GM12872 (cell line): ENCODE results near the gene ARRDC2.

Source experiments
- CTCF ChIP-seq: IDR thresholded peaks from 3 replicates; pipeline ENCODE4 v1.5.1; 2011; ENCODE audit warnings: low read depth, mild to moderate bottlenecking, low read length, moderate library complexity; ENCODE audit not compliant: insufficient read depth

ARRDC2 gene

DNA sequence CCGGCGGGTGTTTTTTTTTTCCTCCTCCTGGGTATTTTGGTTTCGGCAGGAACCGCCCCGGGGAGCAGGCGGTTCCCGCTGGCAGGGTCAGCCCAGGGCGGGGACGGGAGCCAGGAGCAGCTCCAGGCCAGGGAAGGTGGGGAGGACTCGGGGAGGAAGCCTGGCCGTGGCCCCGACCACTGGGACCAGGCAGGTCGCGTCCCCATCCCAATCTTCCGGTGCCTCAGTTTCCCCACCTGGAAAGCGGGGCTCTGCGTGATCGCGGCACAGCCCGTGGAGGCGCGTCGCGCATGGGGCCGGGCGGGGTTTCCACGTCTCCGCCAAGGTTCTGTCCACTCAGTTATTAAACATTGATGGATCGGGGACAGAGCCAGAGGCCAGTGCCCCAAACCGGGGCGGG, 43.9 kb downstream of the ARRDC2 start:
- TF ChIP-seq CTCF: no peak

DNA sequence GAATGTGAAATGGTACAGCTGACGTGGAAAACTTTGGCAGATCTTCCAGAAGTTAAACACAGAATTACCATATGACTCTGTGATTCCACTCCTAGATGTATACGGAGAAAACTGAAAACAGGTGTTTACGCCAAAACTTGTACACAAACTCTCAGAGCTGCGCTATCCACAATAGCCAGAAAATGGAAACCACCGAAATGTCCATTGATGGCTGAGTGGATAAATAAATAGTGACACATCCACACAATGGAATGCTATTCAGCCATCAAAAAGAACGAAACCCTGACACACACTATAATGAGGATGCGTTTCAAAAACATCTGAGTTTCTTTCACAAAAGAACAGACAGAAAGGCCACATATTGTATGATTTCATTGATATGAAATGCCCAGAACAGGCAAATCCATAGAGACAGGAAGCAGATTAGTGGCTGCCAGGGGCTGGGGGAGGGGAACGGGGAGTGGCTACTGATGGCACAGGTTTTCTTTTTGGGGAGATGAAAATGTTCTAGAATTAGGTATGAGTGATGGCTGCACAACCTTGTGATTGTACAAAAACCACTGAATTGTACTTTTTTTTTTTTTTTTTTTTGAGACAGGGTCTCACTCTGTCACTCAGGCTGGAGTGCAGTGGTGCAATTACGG, 45.7 kb downstream of the ARRDC2 start:
- TF ChIP-seq CTCF: no peak

GRCh38 chr19:18055967-18056366, 48.0 kb downstream of the ARRDC2 start:
- TF ChIP-seq CTCF: no peak

DNA sequence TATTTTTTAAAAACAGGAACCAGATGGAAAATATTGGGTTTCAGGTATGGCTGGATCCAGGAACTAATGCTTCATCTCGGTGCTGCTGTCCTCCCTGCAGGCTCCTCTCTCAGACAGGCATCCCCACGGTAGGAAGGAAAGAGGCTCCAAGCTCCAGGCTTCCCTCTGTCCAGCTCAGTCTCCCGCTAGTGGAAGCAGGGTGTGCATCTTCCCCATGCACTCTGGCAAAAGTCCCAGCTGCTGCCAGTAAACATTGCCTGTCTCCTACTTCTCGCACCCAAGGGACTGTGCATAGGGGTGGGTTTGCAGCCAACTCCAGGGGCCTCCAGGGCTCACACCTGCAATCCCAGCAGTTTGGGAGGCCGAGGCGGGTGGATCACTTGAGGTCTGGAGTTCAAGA, 49.6 kb downstream of the ARRDC2 start:
- no peak for TF ChIP-seq CTCF

DNA sequence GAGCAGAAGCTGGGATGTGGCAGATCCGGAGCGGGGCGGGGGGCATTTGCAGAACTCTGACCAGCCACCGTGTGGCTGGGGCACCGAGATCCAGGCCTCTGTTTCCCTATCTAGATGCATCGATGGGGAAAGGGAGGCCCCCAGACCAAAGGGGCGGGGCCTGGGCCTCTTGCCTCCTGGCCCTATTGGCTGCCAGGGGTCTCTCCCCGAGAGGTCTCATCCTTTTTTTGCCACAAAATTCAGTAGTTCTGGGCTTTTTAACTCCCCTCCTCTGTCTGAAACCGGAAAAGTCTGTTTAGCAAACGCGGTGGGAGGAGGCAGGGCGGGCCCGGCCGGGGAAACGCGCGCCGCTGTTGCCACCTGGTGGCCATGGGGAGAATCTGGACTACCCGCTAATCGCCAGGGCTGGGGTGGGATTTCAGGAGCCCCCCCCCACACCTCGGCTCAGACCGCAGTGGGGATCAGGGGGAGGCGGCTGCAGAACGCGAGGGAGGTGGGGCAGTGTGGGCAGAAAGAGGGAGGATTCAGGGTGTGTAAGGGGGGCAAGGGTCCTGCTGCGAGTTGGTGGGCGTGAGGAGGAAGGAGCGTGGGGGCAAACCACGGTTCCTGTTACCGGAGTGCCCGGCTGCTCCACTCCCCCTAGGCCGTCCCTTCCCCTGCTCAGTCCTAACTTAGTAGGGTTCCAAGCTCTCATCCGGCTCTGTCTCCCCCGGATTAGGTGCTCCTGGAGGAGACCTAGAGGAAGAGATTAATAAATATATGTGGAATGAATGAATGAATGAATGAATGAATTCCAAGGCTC, 50.4 kb downstream of the ARRDC2 start:
- TF ChIP-seq CTCF: peak; percentile 79

DNA sequence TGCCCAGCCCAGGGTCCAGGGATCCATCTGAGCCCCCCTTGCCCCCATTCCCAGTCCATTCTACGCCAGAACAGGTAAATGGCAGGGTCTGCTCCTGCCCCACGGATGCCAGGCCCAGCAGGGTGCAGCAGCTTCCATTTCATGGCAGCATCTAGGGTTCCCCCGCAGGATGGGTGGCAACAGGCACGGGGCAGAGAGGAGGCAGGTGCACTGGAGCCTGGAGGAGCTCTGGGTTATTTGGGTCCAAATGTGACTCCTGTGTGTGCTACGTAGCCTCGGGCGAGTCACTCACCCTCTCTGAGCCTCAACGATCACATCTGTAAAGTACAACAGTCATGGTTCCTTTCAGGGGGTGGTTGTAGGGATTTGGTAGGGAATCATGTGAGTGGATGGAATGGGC, 51.3 kb downstream of the ARRDC2 start:
- no peak for TF ChIP-seq CTCF

- no peak for TF ChIP-seq CTCF
These were observed 51.9 kb downstream of the ARRDC2 start for GRCh38 chr19:18059902-18060301.
